NT2/D1 (cell line): ENCODE measurements around the gene PHF13.

ENCODE experiments used
- DNase-seq: peaks from one replicate; pipeline ENCODE4 v3.0.0-alpha.2; 2011; ENCODE audit warnings: low read depth, low spot score
- H3K27me3 ChIP-seq: 2 replicates; pipeline ENCODE4 v1.6.0; 2011; ENCODE audit warnings: mild to moderate bottlenecking; ENCODE audit not compliant: insufficient read length, insufficient read depth
- H3K36me3 ChIP-seq: 2 replicates; pipeline ENCODE4 v1.6.1; 2011; ENCODE audit warnings: mild to moderate bottlenecking, low read length, mixed read lengths; ENCODE audit not compliant: insufficient read depth, insufficient read length
- H3K4me1 ChIP-seq: 2 replicates; pipeline ENCODE4 v1.5.1; 2011; ENCODE audit not compliant: insufficient read depth, insufficient read length
- H3K4me3 ChIP-seq: 2 replicates; pipeline ENCODE4 v1.5.1; 2011; ENCODE audit warnings: low read depth; ENCODE audit not compliant: insufficient read length
- H3K9ac ChIP-seq: 2 replicates; pipeline ENCODE4 v1.6.0; 2011; ENCODE audit warnings: low read depth; ENCODE audit not compliant: insufficient read length
- H3K9me3 ChIP-seq: 2 replicates; pipeline ENCODE4 v1.5.1; 2011; ENCODE audit warnings: mild to moderate bottlenecking, low read length; ENCODE audit not compliant: insufficient read depth
- SUZ12 ChIP-seq: IDR thresholded peaks from 2 replicates; pipeline ENCODE4 v1.6.1; 2011; ENCODE audit not compliant: insufficient read length, insufficient read depth; ENCODE audit errors: extremely low read depth
- YY1 ChIP-seq: IDR thresholded peaks from 2 replicates; pipeline ENCODE4 v1.6.1; 2011; ENCODE audit not compliant: insufficient read length, insufficient read depth
- ZNF274 ChIP-seq: IDR thresholded peaks from 2 replicates; pipeline ENCODE4 v1.6.1; 2011; ENCODE audit warnings: mild to moderate bottlenecking, low read depth, low read length

PHF13 gene

DNA sequence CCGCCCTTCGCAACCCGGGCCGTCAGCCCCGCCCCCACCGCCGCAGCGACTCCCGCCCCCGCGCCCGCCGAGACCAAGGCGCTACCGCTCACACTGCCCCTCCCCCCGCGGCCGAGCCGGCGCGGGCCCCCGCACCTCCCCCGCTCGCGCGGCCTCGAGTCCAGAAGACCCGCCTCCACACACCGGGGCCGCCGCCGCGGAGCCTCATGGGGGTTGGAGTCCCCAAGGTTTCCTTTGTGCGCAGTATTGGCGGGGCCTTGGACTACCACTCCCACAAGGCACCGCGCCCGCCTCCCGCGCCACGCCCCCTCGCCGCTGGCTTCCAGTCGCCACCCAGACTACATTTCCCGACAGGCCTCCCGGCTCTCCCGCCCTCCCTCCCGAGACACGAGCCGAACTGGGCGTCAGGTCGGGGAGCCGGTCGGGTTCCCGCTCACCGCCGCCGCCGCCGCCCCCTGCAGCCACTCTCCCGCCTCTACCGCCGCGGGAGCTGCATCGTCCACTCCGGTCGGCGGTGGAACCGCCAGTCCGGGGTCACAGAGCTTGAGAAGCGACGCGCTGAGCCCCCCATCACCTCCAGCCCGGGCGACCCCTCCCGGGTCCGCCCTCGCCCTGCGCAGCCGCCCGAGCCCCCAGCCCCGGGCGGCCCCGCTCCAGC, at the start of gene PHF13:
Gene PHF13 (plus strand): TSS at position 371 of the 658 bp plus-strand sequence. CDS start 336 bp downstream, outside the sequence.
- Histone ChIP-seq H3K36me3 (peaks cover 22% of the 10 kb centered on the region), H3K4me1 (no peaks in the 10 kb centered on the region), H3K9ac (peak within 1 kb of the TSS; percentile 90), H3K4me3 (peak within 1 kb of the TSS; percentile 73), H3K27me3 (peaks cover 3% of the 10 kb centered on the region), H3K9me3 (no peaks in the 10 kb centered on the region)
- TF ChIP-seq ZNF274: no peak
- TF ChIP-seq SUZ12: no peak
- no peak for TF ChIP-seq YY1
- DNase-seq: peak; percentile 94

DNA sequence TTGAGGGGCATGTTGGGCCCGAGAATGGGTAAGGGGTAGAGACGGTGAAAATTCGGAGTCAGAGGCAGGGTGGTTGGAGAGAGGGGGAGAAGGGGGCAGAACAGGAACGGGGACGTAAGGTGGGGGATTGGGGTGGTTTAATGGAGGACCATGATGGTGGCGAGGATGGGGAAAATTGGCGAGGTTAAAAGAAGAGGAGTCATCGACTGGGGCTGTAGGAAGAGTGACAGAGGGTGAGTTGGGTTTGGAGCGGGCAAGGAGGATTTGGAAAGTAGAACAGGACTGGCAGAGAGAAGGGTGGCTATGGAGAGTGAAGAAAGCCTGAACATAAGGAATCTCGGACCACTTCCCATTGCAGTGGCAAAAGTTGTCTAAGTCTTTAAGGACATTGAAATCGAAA, 44.5 kb upstream of the PHF13 start:
- Histone ChIP-seq H3K27me3 (no peaks in the 10 kb centered on the region), H3K9me3 (peaks cover 9% of the 10 kb centered on the region; the same call in 1 of the 2 replicates), H3K9ac (no peak overlapping the region), H3K4me3 (no peak overlapping the region), H3K4me1 (peaks cover 5% of the 10 kb centered on the region), H3K36me3 (no peaks in the 10 kb centered on the region)
- TF ChIP-seq SUZ12 (no peak), ZNF274 (no peak), YY1 (no peak)
- DNase-seq: no peak

DNA sequence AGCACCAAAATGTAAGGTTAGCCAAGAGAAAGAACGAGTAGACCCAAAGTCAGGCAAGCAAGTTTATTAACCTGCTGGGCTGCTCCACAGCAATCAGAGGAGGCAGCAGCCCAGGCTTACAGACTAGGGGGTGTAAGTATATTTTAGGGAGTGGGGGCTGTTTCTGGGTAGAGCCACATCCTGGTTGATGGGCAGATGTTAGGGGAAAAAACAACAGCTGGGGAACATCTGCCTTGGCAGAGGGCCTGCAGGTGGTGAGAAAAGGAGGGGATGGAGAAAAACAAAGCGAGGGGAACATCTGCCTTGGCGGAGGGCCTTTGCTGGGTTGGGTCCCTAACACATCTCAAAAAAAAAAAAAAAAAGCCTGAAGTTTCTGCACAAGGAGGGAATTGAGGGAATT, 43.4 kb upstream of the PHF13 start:
- no peak for TF ChIP-seq YY1
- TF ChIP-seq ZNF274: no peak
- no peak for TF ChIP-seq SUZ12
- Histone ChIP-seq H3K4me3 (no peak overlapping the region), H3K27me3 (no peaks in the 10 kb centered on the region), H3K9me3 (peaks cover 9% of the 10 kb centered on the region; the same call in 1 of the 2 replicates), H3K9ac (no peak overlapping the region), H3K36me3 (no peaks in the 10 kb centered on the region), H3K4me1 (peaks cover 9% of the 10 kb centered on the region)
- DNase-seq: no peak

DNA sequence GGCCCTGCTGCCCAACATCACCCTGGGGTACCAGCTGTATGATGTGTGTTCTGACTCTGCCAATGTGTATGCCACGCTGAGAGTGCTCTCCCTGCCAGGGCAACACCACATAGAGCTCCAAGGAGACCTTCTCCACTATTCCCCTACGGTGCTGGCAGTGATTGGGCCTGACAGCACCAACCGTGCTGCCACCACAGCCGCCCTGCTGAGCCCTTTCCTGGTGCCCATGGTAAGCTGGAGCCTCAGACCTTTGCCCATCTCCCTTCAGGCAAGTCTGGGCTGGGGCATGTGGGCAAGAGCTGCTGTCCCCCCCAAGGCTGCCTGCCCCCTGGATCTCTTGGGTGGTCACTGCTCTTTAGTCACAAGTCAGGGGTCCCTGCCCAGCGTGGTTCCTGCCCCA, 42.5 kb upstream of the PHF13 start:
- H3K9me3 ChIP-seq: peaks cover 9% of the 10 kb centered on the region; the same call in 1 of the 2 replicates
- TF ChIP-seq YY1 (no peak), ZNF274 (no peak), SUZ12 (no peak)
- no peaks in the 10 kb centered on the region for H3K27me3 ChIP-seq
- no peak overlapping the region for H3K9ac ChIP-seq
- H3K4me1 ChIP-seq: peaks cover 9% of the 10 kb centered on the region
- no peak overlapping the region for H3K4me3 ChIP-seq
- no peak for DNase-seq
- H3K36me3 ChIP-seq: no peaks in the 10 kb centered on the region

DNA sequence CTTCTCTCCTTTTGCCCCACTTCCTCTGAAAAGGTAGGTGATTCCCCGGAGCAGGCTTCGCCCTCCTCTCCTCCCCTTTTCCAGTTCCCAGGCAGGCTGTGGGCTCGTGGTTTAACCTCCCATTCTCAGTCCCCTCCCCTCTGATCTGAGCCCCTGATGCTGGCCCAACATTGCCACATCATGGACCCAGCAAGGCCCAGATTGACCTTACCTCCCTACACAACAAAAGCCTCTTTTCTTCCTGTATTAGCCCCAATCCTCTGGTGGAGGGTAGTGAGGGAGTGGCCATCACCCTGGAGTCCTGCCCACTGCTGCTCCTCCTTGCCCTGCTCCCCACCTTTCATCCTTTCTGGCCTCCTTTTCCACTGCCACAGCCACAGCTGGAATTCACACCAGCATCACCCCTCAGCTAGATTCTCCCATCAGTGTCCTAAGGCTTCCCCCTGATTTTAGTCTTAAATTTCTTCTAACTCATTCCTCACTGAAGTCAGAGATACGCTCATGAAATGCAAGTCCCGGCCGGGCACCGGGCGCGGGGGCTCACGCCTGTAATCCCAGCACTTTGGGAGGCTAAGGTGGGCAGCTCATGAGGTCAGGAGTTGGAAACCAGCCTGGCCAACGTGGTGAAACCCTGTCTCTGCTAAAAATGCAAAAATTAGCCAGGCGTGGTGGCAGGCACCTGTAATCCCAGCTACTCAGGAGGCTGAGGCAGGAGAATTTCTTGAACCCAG, 40.7 kb upstream of the PHF13 start:
- Histone ChIP-seq H3K36me3 (no peaks in the 10 kb centered on the region), H3K27me3 (no peaks in the 10 kb centered on the region), H3K9me3 (peaks cover 9% of the 10 kb centered on the region; the same call in 1 of the 2 replicates), H3K4me1 (peaks cover 9% of the 10 kb centered on the region), H3K4me3 (no peak overlapping the region), H3K9ac (no peak overlapping the region)
- TF ChIP-seq ZNF274 (no peak), YY1 (no peak), SUZ12 (no peak)
- DNase-seq: no peak

DNA sequence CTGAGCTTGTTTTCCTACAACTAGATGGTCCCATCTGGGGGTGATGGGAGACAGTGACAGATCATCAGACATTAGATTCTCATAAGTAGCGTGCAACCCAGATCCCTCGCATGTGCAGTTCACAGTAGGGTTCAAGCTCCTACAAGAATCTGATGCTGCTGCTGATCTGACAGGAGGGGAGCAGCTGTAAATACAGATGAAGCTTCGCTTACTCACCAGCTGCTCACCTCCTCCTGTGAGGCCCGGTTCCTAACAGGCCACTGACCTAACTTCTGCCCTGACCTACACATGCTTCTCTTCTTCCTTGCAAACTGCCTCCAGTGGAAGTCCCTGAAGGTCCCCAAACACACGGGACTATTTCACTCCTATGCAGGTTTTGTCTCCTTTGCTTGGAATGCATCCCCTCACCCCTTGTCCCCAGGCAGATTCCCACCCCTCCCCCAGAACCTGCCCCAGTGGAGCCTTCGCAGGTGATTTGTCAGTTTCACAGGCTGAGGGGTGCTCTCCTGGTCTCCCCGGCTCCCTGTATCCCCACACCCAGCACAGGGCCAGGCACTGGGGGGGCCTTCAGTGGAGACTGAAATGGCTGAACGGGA, 39.4 kb upstream of the PHF13 start:
- Histone ChIP-seq H3K36me3 (no peaks in the 10 kb centered on the region), H3K4me3 (no peak overlapping the region), H3K27me3 (no peaks in the 10 kb centered on the region), H3K4me1 (peaks cover 14% of the 10 kb centered on the region), H3K9ac (no peak overlapping the region), H3K9me3 (peaks cover 9% of the 10 kb centered on the region; the same call in 1 of the 2 replicates)
- TF ChIP-seq YY1: no peak
- TF ChIP-seq SUZ12: no peak
- no peak for TF ChIP-seq ZNF274
- no peak for DNase-seq

DNA sequence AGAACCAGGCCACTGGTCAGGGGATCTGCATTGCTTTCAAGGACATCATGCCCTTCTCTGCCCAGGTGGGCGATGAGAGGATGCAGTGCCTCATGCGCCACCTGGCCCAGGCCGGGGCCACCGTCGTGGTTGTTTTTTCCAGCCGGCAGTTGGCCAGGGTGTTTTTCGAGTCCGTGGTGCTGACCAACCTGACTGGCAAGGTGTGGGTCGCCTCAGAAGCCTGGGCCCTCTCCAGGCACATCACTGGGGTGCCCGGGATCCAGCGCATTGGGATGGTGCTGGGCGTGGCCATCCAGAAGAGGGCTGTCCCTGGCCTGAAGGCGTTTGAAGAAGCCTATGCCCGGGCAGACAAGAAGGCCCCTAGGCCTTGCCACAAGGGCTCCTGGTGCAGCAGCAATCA, 38.7 kb upstream of the PHF13 start:
- H3K9ac ChIP-seq: no peak overlapping the region
- TF ChIP-seq ZNF274 (no peak), YY1 (no peak), SUZ12 (no peak)
- no peak for DNase-seq
- H3K4me3 ChIP-seq: no peak overlapping the region
- H3K4me1 ChIP-seq: peaks cover 18% of the 10 kb centered on the region
- no peaks in the 10 kb centered on the region for H3K27me3 ChIP-seq
- H3K9me3 ChIP-seq: peaks cover 9% of the 10 kb centered on the region; the same call in 1 of the 2 replicates
- no peaks in the 10 kb centered on the region for H3K36me3 ChIP-seq
